ENCODE data around the gene DHRSX.

DNA sequence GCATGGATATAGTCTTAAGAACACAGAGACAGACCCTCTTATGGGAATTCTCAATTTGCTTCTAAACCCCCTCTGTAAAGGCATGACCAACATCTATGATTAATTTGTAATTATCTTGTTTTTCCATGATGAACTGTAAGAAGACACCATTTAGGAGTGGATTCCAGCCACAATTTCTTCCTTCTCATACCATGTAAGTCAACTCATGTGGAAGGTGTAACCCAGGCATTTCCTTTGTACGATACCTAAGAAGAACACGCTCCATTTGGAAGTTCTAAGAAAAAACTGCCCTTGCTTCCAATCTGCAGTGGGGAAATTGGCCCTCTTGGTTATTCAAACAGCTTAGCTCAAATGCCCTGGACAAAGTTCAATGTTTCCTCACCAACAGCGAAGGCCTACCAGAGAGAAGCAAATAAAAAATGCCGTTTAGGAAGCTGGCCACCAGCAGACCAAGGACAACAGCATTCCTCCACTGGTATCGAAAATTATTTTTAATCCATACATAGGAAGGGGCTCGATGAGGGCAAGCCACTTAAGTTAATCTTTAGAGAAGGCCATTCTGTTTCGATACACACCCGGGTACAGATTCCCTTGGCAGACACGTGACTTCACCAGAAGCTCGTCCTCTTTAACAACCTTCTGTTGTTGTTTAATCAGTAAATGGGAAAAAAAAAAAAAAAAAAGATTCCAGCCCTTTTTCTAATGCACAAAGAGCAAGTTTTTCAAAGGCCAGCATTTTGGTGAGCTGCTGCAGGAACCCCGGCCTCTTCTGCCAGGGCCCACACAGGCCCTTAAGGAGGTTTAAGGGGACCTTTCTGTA lies 2.6 kb downstream of the DHRSX start:
- TF ChIP-seq, protein P1, sequence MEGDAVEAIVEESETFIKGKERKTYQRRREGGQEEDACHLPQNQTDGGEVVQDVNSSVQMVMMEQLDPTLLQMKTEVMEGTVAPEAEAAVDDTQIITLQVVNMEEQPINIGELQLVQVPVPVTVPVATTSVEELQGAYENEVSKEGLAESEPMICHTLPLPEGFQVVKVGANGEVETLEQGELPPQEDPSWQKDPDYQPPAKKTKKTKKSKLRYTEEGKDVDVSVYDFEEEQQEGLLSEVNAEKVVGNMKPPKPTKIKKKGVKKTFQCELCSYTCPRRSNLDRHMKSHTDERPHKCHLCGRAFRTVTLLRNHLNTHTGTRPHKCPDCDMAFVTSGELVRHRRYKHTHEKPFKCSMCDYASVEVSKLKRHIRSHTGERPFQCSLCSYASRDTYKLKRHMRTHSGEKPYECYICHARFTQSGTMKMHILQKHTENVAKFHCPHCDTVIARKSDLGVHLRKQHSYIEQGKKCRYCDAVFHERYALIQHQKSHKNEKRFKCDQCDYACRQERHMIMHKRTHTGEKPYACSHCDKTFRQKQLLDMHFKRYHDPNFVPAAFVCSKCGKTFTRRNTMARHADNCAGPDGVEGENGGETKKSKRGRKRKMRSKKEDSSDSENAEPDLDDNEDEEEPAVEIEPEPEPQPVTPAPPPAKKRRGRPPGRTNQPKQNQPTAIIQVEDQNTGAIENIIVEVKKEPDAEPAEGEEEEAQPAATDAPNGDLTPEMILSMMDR (IDR thresholded peaks at IDR 0.05), result no peak
- no peak for TF ChIP-seq POLR2AphosphoS5 (IDR thresholded peaks at IDR 0.05)
- TF ChIP-seq POLR2A (IDR thresholded peaks at IDR 0.05), result no peak
- TF ChIP-seq EP300 (IDR thresholded peaks at IDR 0.05), result no peak
